ENCODE results near the gene SPATA16.

SPATA16 gene

DNA sequence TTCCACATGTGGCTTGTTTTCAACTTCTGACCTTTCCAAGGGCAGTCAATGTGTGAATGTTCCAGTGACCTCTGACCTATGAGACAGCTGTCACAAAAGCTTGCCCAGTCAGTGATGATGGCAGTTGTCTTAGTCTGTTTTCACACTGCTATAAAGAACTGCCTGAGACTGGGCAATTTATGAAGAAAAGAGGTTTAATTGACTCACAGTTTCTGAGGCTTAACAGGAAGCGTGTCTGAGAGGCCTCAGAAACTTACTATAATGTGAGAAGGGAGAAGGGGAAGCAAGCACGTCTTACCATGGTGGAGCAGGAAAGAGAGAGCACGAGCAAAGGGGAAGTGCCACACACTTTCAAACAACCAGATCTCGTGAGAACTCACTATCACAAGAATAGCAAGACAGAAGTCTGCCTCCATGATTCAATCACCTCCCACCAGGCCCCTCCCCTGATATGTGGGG lies 294.9 kb downstream of the SPATA16 start:
- Histone ChIP-seq H3K4me1 (no peaks in the 10 kb centered on the region), H3K36me3 (ENCODE audit: control insufficient read depth, insufficient read depth, low read length) (no peaks in the 10 kb centered on the region), H3K27me3 (ENCODE audit: control insufficient read depth, insufficient read depth, low read length) (no peaks in the 10 kb centered on the region), H3K9ac (no peak overlapping the region), H3K9me3 (ENCODE audit: control insufficient read depth, low read length) (no peaks in the 10 kb centered on the region), H2AFZ (peak overlapping the region; percentile 11), H3K79me2 (no peaks in the 10 kb centered on the region), H3K27ac (no peak overlapping the region), H3K4me3 (ENCODE audit: low read depth, low read length) (no peak overlapping the region), H3K4me2 (ENCODE audit: low read length) (no peak overlapping the region)
- TF ChIP-seq, protein P1, sequence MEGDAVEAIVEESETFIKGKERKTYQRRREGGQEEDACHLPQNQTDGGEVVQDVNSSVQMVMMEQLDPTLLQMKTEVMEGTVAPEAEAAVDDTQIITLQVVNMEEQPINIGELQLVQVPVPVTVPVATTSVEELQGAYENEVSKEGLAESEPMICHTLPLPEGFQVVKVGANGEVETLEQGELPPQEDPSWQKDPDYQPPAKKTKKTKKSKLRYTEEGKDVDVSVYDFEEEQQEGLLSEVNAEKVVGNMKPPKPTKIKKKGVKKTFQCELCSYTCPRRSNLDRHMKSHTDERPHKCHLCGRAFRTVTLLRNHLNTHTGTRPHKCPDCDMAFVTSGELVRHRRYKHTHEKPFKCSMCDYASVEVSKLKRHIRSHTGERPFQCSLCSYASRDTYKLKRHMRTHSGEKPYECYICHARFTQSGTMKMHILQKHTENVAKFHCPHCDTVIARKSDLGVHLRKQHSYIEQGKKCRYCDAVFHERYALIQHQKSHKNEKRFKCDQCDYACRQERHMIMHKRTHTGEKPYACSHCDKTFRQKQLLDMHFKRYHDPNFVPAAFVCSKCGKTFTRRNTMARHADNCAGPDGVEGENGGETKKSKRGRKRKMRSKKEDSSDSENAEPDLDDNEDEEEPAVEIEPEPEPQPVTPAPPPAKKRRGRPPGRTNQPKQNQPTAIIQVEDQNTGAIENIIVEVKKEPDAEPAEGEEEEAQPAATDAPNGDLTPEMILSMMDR (IDR thresholded peaks at IDR 0.05) = no peak

DNA sequence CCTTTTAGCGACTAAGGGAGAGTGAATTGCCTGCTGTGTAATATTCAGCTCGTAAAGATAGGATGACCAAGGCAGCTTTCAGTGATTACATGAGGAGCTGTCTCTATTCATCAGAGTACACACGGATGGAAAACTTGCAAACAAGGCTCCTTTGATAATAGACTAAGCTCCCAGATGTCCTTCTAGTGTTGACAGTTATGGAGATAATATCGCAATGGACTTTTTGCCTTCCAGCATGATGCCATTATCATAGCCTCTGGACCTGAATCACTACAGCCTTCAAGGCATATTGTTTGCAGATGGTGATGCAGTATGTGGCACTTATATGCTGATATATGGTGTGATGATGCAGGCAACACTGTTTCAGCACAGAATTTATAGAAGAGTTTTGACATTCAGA lies 296.6 kb downstream of the SPATA16 start:
- Histone ChIP-seq H3K79me2 (no peaks in the 10 kb centered on the region), H3K9ac (no peak overlapping the region), H3K27ac (no peak overlapping the region), H3K4me2 (ENCODE audit: low read length) (no peak overlapping the region), H3K36me3 (ENCODE audit: control insufficient read depth, insufficient read depth, low read length) (no peaks in the 10 kb centered on the region), H3K27me3 (ENCODE audit: control insufficient read depth, insufficient read depth, low read length) (no peaks in the 10 kb centered on the region), H3K9me3 (ENCODE audit: control insufficient read depth, low read length) (no peaks in the 10 kb centered on the region), H3K4me1 (no peaks in the 10 kb centered on the region), H2AFZ (no peak overlapping the region), H3K4me3 (ENCODE audit: low read depth, low read length) (no peak overlapping the region)
- TF ChIP-seq, protein P1 (IDR thresholded peaks at IDR 0.05) = no peak

DNA sequence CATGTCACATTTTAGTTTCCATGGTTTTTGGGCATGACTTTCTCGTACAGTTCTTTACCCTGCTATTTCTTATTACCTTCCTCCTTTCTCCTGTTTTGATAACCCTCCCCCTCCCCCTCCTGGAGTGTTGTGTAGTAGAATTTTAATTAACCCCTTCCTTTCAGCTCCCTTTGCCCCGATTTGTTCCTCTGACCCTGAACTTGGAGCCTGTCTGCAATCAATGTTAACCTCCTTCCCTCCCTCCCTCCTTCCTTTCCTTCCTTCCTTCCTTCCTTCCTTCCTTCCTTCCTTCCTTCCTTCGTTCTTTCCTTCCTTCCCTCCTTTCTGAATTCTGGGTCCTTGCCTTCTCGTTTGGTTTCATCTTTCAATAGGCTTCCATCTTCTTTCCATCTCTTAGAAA lies 300.1 kb downstream of the SPATA16 start:
- Histone ChIP-seq H3K9ac (no peak overlapping the region), H3K79me2 (no peaks in the 10 kb centered on the region), H3K4me2 (ENCODE audit: low read length) (no peak overlapping the region), H3K27ac (no peak overlapping the region), H3K9me3 (ENCODE audit: control insufficient read depth, low read length) (no peaks in the 10 kb centered on the region), H3K4me3 (ENCODE audit: low read depth, low read length) (no peak overlapping the region), H2AFZ (no peak overlapping the region), H3K27me3 (ENCODE audit: control insufficient read depth, insufficient read depth, low read length) (no peaks in the 10 kb centered on the region), H3K36me3 (ENCODE audit: control insufficient read depth, insufficient read depth, low read length) (no peaks in the 10 kb centered on the region), H3K4me1 (no peaks in the 10 kb centered on the region)
- TF ChIP-seq, protein P1 (IDR thresholded peaks at IDR 0.05) = no peak

- no peaks in the 10 kb centered on the region for H3K36me3 ChIP-seq (ENCODE audit: control insufficient read depth, insufficient read depth, low read length)
- H3K4me3 ChIP-seq (ENCODE audit: low read depth, low read length) = no peak overlapping the region
- H3K79me2 ChIP-seq = no peaks in the 10 kb centered on the region
- H3K4me1 ChIP-seq = no peaks in the 10 kb centered on the region
- H3K27me3 ChIP-seq (ENCODE audit: control insufficient read depth, insufficient read depth, low read length) = no peaks in the 10 kb centered on the region
- H3K4me2 ChIP-seq (ENCODE audit: low read length) = no peak overlapping the region
- TF ChIP-seq, protein P1 (IDR thresholded peaks at IDR 0.05) = no peak
- H3K9ac ChIP-seq = no peak overlapping the region
- no peaks in the 10 kb centered on the region for H3K9me3 ChIP-seq (ENCODE audit: control insufficient read depth, low read length)
- H3K27ac ChIP-seq = no peak overlapping the region
- H2AFZ ChIP-seq = no peak overlapping the region
Observed at GRCh38 chr3:172840463-172840862, 300.6 kb downstream of the SPATA16 start.

DNA sequence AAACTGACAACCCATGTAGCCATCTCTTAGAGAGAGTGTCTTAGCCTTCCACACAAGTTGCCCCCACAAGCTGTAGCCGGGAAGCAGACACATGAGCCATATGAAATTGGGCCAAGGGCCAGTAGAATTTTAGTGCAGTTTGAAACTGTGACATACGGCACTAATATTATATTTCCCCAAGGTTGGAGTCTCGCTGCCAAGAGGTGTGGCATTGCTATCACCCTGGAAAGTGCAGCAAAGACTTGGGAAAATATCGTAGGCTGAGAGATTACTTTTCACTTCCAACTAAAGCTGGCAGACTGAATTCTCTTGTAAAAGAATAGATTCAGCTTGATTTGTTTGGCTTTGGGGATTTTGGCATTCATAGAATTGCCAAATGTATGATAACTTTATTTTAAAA lies 301.4 kb downstream of the SPATA16 start:
- Histone ChIP-seq H3K36me3 (ENCODE audit: control insufficient read depth, insufficient read depth, low read length) (no peaks in the 10 kb centered on the region), H3K4me3 (ENCODE audit: low read depth, low read length) (no peak overlapping the region), H3K27ac (no peak overlapping the region), H3K79me2 (no peaks in the 10 kb centered on the region), H3K9ac (no peak overlapping the region), H2AFZ (no peak overlapping the region), H3K4me2 (ENCODE audit: low read length) (no peak overlapping the region), H3K9me3 (ENCODE audit: control insufficient read depth, low read length) (no peaks in the 10 kb centered on the region), H3K27me3 (ENCODE audit: control insufficient read depth, insufficient read depth, low read length) (no peaks in the 10 kb centered on the region), H3K4me1 (no peaks in the 10 kb centered on the region)
- TF ChIP-seq, protein P1 (IDR thresholded peaks at IDR 0.05) = no peak
